Kidney (tissue), 14 donors: ENCODE measurements around the gene GFOD1. TPM values are rescaled to one million over a fixed set of nuclear protein-coding genes. Genes with fewer than 3 reads are reported as not detected.

Experiments used
- DNase-seq, 5 donors: peaks; one replicate each; pipeline ENCODE4 v3.0.0-alpha.2; 2013 to 2020
- FAIRE-seq: peaks from 2 replicates; lab custom pipeline; 2012; peaks lifted over from hg19 to GRCh38; lab: Jason Lieb, UNC
- H3K27ac ChIP-seq, 2 donors: one replicate each; pipeline ENCODE4 v1.7.0; 2013; ENCODE audit warnings: low read depth in 2 of 2, low read length in 2 of 2, inconsistent platforms in 1 of 2
- H3K27me3 ChIP-seq: one replicate; pipeline ENCODE4 v1.7.1; 2013; ENCODE audit warnings: low read length, inconsistent platforms; ENCODE audit not compliant: control insufficient read depth, insufficient read depth
- H3K36me3 ChIP-seq, 3 donors: one replicate each; pipeline versions ENCODE4 v1.7.0 to v1.7.1; 2013; ENCODE audit warnings: low read length in 3 of 3, control low read depth in 1 of 3, inconsistent platforms in 1 of 3; ENCODE audit not compliant: insufficient read depth in 3 of 3, control insufficient read depth in 2 of 3
- H3K4me1 ChIP-seq, 3 donors: one replicate each; pipeline versions ENCODE4 v1.7.0 to v1.7.1; 2013; ENCODE audit warnings: low read length in 3 of 3, inconsistent platforms in 1 of 3, low read depth in 1 of 3; ENCODE audit not compliant: control insufficient read depth in 2 of 3, insufficient read depth in 2 of 3
- H3K4me3 ChIP-seq, 3 donors: one replicate each; pipeline versions ENCODE4 v1.7.0 to v1.8.1; 2013; ENCODE audit warnings: low read length in 3 of 3, control low read depth in 1 of 3, inconsistent platforms in 1 of 3
- H3K9ac ChIP-seq, 3 donors: one replicate each; pipeline versions ENCODE4 v1.7.0 to v1.7.1; 2013; ENCODE audit warnings: low read length in 3 of 3, control low read depth in 1 of 3, inconsistent platforms in 1 of 3
- H3K9me3 ChIP-seq, 3 donors: one replicate each; pipeline versions ENCODE4 v1.7.0 to v1.7.1; 2013; ENCODE audit warnings: low read length in 3 of 3, control low read depth in 1 of 3, inconsistent platforms in 1 of 3; ENCODE audit not compliant: control insufficient read depth in 2 of 3, insufficient read depth in 1 of 3
- intact Hi-C: fragments of 100-400 bp; cut with DNase I; formaldehyde crosslinking; loops from one replicate; pipeline ENCODE4 v1.11.1; 2022
- polyA plus RNA-seq: library from polyadenylated mRNA; stranded (reverse); fragments of 350-450 nt; fragmentation: Illumina TruSeq; extraction: RNeasy Lipid Tissue Mini Kit (QIAGEN cat#74804); gene quantifications from one replicate; pipeline ENCODE4 v1.2.3, GENCODE V29; 2014; ENCODE audit warnings: low read depth, low replicate concordance; ENCODE audit not compliant: insufficient read depth
- total RNA-seq: library from RNA; stranded (reverse); fragmentation: NEBNext Ultra II Directional; extraction: Animal tissue kit (Norgen Biotek cat#: 25700); gene quantifications from one replicate; pipeline ENCODE4 v1.2.1, GENCODE V29; 2021
- TF ChIP-seq, protein P1 (sequence below): IDR thresholded peaks from 3 replicates; pipeline ENCODE4 v1.5.1; 2012; ENCODE audit warnings: mild to moderate bottlenecking, moderate library complexity, borderline replicate concordance; ENCODE audit not compliant: insufficient read depth; ENCODE audit errors: extremely low read depth
- donor health status: control.
- donor health status: control.
- donor health status: control.
- donor health status: control.
- donor health status: control.
- donor health status: DM: yes; HTN: yes; CAD: no.
- donor health status: Normal renal cell carcinoma (clear cell type).

Gene GFOD1
- total and polyA plus RNA-seq, 2 donors from 2014 or later = 2.1 to 14.6 TPM

DNA sequence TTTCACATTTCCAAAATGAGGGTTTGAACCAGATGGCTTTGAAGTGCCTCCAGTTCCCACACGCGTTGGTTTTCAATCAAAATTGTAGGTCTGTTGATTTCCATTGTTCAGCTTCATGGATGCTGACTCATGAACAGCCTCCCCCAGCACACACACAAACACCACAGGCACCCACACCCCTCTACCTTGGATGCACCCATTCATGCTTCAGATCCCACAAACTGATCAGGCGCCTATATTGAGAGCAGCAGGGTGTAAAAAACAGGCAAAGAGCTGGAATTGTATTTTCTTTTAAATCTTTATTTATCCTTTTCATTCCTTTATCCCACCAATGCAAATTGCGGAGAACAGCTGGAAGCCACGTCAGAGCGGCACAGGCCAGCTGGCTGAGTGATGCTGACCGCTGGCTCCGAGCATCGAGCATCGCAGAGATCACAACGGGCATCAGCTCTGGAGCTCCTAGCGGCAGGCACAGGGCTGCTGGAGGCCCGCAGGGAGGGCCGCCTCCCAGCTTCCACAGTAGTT, 129.8 kb downstream of the GFOD1 start:
- no peak overlapping the region for H3K9ac ChIP-seq
- no peaks in the 10 kb centered on the region for H3K36me3 ChIP-seq
- H3K4me1 ChIP-seq = no peaks in the 10 kb centered on the region
- no peaks in the 10 kb centered on the region for H3K27me3 ChIP-seq
- intact Hi-C loops = no loop called here
- no peaks in the 10 kb centered on the region for H3K9me3 ChIP-seq
- no peak overlapping the region for H3K4me3 ChIP-seq
- no peak for DNase-seq
- TF ChIP-seq, protein P1, sequence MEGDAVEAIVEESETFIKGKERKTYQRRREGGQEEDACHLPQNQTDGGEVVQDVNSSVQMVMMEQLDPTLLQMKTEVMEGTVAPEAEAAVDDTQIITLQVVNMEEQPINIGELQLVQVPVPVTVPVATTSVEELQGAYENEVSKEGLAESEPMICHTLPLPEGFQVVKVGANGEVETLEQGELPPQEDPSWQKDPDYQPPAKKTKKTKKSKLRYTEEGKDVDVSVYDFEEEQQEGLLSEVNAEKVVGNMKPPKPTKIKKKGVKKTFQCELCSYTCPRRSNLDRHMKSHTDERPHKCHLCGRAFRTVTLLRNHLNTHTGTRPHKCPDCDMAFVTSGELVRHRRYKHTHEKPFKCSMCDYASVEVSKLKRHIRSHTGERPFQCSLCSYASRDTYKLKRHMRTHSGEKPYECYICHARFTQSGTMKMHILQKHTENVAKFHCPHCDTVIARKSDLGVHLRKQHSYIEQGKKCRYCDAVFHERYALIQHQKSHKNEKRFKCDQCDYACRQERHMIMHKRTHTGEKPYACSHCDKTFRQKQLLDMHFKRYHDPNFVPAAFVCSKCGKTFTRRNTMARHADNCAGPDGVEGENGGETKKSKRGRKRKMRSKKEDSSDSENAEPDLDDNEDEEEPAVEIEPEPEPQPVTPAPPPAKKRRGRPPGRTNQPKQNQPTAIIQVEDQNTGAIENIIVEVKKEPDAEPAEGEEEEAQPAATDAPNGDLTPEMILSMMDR = no peak
- no peak for FAIRE-seq
- H3K27ac ChIP-seq = no peak overlapping the region

DNA sequence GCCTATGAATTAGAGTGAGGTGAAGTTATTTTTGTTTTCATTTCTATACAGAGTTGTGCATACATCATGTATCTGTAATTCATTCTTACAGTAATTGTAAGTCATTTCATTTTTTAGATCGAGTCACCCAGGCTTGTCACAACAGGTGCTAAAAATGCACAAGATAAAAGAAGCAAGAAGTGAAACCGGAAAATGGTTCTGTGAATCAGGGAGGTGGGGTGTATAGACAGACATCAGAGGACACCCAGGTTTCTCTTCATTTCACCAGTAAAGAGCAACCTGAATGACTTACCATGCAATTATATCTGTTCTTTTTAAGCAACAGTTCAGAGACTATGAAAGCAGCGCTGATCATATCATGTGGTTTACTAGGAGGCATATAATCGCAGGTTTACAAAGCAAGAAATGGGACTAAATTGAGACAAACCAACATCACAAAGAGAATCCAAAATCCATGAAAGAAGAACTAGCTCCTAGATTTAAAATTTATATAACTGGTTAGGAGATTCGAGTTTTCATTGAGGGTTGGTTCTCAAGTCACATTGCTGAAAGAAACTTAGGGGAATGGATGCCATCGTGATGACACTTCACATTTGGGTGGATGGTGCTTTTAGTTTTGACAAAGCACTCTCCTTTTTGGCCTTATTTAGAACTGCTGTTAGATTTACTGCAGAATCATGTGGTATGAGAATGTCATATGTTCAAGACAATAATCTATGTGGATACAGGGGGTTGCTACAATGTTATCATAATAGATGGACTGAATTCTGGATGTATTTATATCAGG, 131.2 kb downstream of the GFOD1 start:
- intact Hi-C loops = no loop called here
- TF ChIP-seq, protein P1 = no peak
- H3K9ac ChIP-seq = no peak overlapping the region

DNA sequence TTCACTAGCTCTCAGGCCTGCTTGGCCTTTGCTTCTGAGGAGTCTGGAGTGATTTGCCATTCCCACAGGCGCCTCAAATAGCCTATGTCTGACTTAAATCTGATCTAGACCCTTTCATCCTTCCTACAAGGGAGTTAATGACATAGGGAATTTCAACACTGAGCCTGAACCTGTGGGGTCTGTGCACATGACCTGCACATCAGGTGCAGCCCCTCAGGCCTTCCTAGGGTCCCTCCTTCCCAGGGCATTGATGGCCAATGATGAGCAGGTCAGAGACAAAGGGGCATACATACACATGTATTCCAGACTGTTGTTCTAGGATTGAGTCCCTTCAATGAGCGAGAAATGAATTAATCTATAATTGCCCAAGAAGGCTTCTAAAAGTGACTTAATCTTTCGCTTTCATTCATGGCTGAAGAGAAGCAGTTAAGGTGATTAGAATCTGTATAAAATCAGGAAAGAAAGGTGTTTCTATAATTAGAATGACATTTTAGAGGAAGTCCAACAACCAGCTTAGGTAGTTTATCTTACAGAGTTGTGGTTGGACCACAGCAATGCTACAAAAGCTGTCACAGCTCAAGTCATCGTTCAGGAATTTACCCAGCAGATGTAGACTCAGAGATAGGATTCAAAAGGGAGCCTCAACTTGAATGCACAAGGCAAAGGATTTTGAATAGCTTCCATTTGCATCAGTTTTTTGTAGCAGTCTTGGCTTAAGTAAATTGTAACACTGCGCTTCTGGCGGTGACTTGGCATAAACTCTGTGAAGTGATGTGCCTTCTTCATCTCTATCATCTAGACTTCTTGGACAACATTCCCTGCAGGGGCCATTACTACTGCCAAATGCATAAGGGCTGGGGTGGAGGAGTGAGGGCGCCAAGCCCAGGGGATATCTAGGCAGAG, 132.1 kb downstream of the GFOD1 start:
- intact Hi-C loops = no loop called here
- TF ChIP-seq, protein P1 = no peak
- Histone ChIP-seq H3K27me3 (no peaks in the 10 kb centered on the region), H3K4me3 (no peak overlapping the region), H3K27ac (no peak overlapping the region), H3K36me3 (no peaks in the 10 kb centered on the region), H3K9me3 (no peaks in the 10 kb centered on the region), H3K9ac (no peak overlapping the region), H3K4me1 (no peaks in the 10 kb centered on the region)
- no peak for DNase-seq
- no peak for FAIRE-seq

More for the DNA sequence above, 131.2 kb downstream of the GFOD1 start:
- Histone ChIP-seq H3K36me3 (no peaks in the 10 kb centered on the region), H3K27me3 (no peaks in the 10 kb centered on the region), H3K27ac (no peak overlapping the region), H3K4me1 (no peaks in the 10 kb centered on the region), H3K9me3 (no peaks in the 10 kb centered on the region), H3K4me3 (no peak overlapping the region)
- FAIRE-seq = no peak
- no peak for DNase-seq
